HG02852 (cell line): Measurements from ENCODE around the gene PLEKHB1.
"Not testable (repeated sequence)": the region's sequence is repeated elsewhere in the genome, so short reads cannot be mapped to it uniquely, and the experiment has no call there.

Experiments
- ATAC-seq: cut with Tn5 transposase; IDR thresholded peaks from one replicate; pipeline ENCODE4 v1.9.1; 2021; ENCODE audit warnings: mild to moderate bottlenecking, moderate library complexity; ENCODE audit not compliant: unreplicated experiment

Gene PLEKHB1

DNA sequence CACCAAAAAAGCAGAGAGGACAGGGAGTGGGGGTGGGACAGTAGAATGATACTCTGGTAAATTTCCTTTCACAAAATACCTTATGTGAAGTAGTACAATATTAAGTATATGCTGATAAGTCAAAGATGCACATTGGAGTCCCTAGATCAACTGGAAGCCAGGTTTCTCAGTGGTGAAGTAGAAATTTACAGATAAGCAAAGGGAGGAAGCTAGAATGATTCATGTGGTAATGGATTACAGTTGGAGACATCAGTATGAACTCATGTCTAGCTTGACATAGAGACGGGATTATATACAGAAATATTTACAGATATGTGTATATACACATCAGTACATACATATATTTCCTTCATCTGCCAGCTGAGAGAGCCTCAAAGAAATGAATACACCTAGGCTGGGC, 21.5 kb downstream of the PLEKHB1 start:
- ATAC-seq, result no peak

GRCh38 chr11:73670808-73671207, 24.4 kb downstream of the PLEKHB1 start:
- no peak for ATAC-seq

DNA sequence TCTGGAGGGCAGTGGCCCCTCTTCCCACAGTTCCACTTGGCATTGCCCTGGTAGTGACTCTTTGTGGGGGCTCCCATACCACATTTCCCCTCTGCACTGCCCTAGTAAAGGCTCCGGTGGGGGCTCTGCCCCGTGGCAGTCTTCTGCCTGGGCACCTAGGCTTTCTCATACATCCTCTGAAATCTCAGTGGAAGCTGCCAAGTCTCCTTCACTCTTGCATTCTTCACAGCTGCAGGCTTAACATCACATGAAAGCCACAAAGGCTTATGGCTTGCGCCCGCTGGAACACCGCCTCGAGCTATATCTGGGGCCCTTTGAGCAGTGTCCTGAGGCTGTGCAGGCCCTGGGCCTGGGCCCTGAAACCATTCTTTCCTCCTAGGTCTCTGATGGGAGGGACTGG, 25.3 kb downstream of the PLEKHB1 start:
- ATAC-seq, result no peak

DNA sequence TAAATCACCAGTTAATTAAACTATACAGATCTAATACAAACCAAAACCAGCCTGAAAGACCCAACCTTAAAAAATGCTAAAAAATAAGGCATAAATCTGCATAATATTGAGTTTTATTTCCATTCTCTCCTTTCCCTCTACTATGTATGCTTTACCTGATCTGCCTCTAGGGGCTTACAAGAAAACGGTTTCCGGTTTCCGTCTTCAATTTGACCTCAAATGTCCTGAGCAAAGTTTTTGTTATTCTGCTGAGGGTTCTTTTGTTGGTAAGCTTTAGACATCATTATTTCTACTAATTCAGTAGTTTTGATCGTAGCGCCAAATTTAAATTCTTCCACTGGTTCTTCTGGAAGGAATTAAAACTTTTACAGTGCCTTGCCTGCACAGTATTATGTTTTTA, 30.2 kb downstream of the PLEKHB1 start:
- not testable (repeated sequence) for ATAC-seq

GRCh38 chr11:73680687-73681086, 34.3 kb downstream of the PLEKHB1 start:
- no peak for ATAC-seq

DNA sequence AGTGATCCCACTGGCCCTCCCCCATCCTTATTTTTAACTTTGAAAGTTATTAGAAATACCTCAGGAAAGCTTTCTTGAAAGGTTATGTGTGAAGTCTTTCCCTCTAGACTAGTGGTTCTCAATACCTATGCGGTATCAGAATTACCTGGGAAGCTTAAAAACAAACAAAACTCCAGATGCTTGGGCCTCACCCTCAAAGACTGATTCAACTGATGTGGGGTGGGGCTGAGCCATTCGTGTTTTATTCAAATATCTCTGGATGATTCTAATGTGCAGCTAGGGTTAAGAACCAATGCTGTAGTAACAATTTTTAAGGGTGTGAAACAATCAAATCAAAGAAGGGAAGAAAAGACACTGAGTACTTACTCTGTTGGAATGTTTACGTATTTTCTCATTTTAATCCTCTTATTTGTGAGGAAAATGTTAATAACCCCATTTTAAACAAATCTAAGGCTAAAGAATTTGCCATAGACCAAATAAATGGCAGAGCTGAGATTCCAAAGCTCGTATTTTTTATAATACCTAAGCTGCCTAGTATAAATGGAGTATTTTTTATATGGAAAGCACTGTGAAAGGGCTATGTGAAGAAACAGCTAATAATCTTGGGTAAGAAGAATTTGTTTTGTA, 47.6 kb downstream of the PLEKHB1 start:
- no peak for ATAC-seq

DNA sequence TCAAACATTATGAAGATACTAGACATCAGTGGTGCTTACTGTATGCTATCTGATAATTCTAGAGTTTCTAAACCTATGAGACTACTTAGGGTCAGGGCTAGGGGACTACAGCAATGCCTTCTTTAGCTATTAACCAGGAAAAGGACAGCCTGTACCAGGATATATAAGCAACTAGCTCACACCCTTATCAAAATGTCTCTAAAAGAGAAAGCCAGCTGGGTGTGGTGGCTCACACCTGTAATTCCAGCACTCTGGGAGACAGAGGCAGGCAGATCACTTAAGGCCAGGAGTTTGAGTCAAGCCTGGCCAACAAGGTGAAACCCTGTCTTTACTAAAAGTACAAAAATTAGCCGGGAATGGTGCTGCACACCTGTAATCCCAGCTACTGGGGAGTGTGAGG, 58.7 kb downstream of the PLEKHB1 start:
- no peak for ATAC-seq

- ATAC-seq, result no peak
Measured at GRCh38 chr11:73710964-73711363, 64.6 kb downstream of the PLEKHB1 start.
